ENCODE measurements around the gene CELF4.

Gene CELF4

DNA sequence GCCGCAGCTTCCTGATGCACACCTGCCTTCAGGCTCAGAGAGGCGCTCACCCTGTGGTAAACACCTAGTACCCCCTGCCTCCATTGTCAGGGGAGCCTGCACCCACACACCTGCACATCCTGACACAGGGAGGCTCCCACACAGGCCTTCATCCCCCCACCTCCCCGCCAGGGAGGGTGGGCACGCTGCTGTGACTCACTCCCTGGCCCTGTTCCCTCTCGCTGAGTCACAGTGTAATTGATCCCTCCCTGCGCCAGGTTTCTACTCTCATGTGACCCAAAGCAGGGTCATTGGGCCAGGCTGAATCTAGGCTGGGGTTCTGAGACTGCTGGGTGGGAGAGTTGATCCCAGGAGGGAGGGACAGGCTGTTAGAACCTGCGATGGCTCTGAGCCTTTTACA is 8.5 kb upstream of the CELF4 start:
- DNase-seq (ENCODE audit: low read depth in 2 of 2): no peak

GRCh38 chr18:37572736-37573135 is 7.1 kb upstream of the CELF4 start:
- no peak for DNase-seq (ENCODE audit: low read depth in 2 of 2)

DNA sequence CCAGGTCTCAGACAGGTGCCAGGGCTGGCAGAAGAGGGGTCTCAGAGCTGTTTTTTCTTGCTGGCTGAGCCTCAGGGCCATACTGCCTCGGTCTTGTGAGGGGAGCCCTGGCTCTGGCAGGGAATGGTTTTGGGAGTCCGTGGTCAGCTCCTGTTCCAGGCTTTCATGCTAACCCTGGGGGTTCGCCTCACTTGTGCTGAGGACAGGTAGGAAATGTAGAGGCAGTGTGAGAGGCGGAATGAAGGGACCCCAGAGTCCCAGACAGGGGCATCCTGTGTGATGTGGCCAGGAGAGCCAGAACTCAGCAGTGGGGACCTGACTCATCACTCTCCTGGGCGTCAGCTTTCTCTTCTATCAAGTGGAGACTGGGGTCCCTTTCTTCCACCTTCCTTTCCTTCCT is 5.7 kb upstream of the CELF4 start:
- no peak for DNase-seq (ENCODE audit: low read depth in 2 of 2)

DNA sequence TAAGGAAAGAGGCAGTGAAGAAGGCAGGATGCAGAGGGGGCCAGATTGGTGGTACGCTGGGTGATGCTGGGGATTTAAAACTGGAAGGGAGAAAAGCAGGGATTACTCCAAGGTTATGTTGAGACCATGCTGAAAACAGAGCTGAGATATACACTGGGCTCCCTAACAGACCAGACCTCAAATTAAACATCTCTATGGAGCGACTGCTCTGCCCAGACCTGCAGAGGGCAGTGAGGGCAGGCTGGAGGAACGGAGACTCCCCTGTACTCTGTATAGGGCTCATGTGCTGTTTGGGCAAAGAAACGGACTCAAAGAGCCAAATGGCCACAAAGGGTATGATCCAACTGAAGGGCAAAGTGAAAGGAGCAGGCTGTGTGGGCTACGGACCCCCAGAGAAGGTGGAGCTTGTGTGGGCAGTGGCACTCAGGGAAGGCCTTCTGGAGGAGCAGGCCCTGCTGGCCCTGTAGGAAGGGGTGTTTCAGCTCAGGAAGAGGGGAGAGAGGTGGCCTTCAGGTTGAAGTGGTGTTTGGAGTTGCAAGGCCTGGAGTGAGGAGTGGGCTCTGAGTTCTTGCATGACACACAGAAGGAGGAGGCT is 4.8 kb upstream of the CELF4 start:
- no peak for DNase-seq (ENCODE audit: low read depth in 2 of 2)

DNA sequence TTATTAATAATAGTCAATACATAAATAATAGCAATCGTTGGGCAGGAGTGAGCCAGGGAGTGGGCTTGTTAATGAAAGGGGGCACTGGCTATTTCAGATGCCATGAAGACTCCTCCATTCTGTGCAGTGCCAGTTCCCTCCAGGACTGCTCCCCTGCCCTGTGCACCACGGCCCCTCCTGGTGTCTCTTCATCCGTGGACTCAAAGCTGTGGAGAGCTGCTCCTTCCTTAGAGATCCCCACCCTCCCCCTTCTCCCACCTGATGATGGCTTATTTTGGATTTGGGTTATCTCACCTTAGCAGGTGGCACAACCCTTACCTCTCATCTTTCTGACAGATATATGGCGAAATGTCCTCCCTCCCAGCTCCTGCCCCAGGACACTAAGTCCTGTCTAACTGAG is 3.1 kb upstream of the CELF4 start:
- DNase-seq (ENCODE audit: low read depth in 2 of 2): no peak

- no peak for DNase-seq (ENCODE audit: low read depth in 2 of 2)
These were observed 2.4 kb upstream of the CELF4 start for GRCh38 chr18:37567994-37568359.

- no peak for DNase-seq (ENCODE audit: low read depth in 2 of 2)
These were observed 1.7 kb upstream of the CELF4 start for GRCh38 chr18:37567061-37567993.

DNA sequence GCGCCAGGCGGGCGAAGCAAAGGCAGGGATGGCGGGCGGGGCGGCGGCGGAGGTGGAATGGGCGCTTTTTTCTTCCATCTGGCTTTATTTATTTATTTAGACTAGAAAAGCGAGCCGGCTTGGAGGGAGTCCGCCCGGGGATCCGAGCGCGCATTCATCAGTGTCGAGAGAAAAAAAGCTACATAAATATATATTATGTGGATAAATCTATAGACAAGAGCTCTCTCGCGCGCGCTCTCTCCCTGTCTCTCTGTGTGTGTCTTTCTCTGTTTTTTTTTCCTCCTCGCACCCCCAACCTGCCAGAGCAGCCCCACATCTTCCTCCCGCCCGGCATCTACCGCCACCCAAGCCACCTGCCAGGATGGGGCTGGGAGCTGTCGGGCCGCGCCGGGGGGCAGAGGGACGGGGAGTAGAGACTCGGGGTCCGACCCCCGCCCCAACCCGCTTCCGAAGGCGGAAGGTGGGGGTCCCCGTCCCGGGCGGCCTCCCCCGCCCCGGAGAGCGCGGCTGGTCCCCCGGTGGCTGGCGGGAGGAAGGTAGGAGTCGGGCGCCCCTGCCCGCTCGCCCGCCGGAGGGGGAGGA is 972 bp upstream of the CELF4 start:
- DNase-seq (ENCODE audit: low read depth in 2 of 2): no peak

DNA sequence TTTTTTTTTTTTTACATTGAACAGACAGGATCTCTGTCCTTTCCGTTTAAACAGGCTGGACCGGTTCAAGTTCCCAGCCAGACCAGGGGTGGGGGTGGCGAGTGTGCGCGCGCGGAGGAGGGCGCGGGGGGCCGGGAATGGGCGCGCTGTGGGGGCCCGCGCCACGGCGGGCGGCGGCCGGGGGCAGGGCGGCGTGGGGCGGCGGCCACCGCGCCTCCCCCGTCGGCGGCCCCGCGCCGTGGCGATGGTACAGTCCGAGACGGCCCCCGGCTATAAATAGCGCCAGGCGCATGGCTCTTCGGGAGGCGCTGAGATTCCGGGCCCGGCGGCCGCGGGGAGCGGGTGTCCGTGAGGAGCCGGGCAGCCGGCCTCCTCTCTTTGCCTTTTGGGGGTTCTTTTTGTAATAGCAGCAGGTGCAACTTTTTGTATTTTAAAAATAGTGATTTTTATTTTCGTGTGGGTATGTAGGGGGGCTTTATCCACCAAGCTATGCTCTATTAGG is 430 bp upstream of the CELF4 start:
- no peak for DNase-seq (ENCODE audit: low read depth in 2 of 2)

DNA sequence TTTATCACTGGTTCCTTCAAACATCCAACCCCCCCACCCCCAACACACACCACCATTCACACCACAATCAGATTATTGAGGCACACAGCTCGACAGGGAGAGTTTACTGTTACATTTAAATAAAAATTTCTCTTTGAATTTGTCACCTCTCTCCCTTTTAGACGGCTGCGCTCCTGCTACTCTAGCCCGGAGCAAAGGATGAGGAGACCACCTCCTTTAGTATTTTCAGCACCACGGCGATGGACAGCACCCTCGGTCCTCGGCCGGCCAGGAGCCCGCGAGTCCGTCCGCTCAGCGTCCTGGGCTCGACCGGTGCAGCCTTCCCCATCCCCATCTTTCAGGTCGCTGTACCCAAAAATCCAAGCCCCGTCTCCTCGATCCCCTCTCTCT is 892 bp downstream of the CELF4 start:
- no peak for DNase-seq (ENCODE audit: low read depth in 2 of 2)

GRCh38 chr18:37563931-37564392 is 1.6 kb downstream of the CELF4 start:
- DNase-seq (ENCODE audit: low read depth in 2 of 2): no peak

DNA sequence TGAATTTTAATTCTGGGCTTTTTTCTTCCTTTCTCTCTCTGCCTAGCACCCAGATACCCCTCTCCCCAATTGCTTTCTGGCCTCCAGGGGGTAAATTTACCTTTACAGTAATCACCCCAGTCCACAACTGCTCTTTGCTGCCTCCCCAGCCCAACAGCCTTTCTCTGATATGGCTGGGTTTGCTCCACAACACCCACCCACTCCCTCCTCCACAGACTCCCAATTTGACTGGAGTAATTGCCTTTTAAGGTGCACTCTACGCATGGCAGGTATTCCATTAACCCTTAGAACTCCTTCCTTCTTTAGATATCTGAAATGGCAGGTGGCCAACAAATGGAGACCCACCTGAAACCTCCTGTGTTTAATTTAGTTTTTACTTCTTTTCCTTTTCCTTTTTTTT is 3.6 kb downstream of the CELF4 start:
- DNase-seq (ENCODE audit: low read depth in 2 of 2): no peak

DNA sequence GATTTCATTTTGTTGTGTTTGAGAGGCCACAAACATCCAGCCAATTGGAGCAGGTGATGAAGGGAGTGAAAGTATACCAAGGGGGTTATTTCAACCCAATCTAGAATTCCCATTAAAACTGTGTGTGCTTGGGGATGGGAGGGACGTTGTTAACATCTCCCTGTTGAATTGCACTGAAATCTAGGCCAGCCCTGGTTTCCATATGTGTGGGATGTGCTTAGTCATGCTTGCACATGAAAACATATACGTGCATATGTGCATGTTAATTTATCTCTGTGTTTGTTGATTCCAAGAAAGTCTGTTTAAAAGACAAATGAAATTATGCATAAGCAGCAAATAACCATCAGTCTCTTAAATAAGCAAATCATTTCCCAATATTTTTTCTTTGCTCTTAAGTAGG is 5.6 kb downstream of the CELF4 start:
- DNase-seq (ENCODE audit: low read depth in 2 of 2): no peak

DNA sequence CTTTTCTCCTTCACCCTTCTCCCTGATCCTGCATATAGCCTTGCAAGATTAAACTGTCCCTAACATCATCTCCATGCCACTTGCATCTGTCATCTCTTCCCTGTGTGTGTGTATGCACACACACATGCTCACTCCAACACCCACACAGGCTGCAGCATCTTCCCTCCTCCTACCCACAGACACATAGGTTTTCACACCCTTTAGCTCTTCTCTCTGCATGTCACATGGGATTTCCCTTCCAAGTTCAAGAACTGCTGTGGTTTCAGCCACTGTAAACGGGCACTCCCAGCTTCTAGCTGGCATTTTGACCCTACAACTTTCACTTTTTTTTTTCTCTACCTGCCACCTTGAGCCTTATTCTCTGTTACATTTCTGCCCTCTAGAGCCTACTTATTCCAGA is 6.4 kb downstream of the CELF4 start:
- no peak for DNase-seq (ENCODE audit: low read depth in 2 of 2)

GRCh38 chr18:37554399-37554787 is 11.2 kb downstream of the CELF4 start:
- no peak for DNase-seq (ENCODE audit: low read depth in 2 of 2)

DNA sequence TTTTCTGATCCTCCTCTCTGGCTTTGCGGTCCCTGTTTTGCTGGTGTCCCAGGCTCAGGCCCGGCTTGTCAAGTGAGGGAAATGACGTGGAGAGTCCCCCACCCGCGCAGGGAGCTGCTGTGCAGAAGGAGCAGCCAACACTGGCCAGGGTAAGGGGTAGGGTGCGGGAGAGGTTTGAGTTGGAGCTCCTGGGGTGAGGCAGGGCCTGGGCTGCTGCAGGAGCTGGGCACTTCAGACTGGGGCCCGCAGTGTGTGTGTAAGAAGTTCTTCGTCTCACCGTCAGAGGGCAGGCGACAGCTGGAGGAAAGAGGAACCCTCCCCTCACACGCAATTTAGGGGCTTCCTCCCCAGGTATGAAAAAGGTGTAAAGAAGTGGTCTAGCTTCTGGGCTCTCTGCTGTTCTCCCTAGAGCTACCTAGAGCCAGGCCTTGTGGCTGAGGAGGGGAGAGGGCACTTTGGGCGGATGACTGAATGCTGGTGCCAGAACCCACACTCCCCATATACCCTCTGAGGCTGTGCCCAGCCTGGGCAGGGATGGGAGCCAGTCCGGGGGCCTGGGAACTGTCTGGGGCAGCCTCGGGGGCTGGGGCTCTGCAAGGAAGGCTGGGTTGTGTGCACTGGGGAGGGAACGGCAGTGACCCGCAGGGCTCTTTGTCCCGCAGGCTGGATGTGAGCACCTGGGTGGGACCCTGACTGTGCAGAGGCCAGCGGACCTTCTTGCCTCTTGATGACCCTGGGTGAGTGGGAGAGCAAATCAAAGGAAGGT is 11.8 kb downstream of the CELF4 start:
- no peak for DNase-seq (ENCODE audit: low read depth in 2 of 2)

GRCh38 chr18:37552286-37552685 is 13.3 kb downstream of the CELF4 start:
- DNase-seq (ENCODE audit: low read depth in 2 of 2): no peak

DNA sequence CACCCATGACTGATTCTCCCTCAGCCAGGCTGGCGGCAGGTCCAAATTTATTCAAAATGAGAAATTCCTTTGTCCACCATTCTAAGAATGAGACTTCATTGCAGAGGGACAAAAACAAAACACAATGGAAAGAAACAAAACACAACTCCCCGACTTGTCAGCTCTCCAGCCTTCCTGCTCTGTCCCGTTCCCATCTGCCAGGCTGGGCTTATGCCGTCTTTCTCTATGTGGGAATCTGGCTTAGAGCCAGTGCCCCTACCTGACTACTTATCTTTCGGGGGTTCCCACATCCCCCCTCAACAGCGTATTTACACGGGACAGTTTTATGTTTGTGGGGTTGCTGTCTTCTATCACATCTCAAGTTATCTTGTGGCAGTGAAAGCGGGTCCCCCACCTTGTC is 13.8 kb downstream of the CELF4 start:
- no peak for DNase-seq (ENCODE audit: low read depth in 2 of 2)

DNA sequence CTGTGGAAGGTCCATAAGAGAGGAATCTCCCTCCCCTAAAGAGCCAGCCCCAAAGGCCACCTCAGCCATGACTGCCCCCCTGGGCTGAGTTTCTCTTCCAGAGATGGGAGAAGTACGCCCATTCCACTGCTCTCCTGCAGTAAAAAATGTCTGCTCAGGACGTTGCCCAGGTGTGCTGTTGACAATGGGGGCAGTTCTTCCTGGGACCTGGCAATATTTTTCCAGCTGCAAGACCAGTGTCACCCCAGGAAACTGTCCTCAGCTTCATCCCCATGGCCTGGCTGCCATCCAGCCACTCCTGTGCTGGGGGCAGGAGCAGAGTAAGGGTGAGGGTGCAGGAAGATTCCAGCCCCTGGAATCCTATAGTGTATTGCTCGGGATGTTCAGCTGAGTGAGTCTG is 14.3 kb downstream of the CELF4 start:
- no peak for DNase-seq (ENCODE audit: low read depth in 2 of 2)

DNA sequence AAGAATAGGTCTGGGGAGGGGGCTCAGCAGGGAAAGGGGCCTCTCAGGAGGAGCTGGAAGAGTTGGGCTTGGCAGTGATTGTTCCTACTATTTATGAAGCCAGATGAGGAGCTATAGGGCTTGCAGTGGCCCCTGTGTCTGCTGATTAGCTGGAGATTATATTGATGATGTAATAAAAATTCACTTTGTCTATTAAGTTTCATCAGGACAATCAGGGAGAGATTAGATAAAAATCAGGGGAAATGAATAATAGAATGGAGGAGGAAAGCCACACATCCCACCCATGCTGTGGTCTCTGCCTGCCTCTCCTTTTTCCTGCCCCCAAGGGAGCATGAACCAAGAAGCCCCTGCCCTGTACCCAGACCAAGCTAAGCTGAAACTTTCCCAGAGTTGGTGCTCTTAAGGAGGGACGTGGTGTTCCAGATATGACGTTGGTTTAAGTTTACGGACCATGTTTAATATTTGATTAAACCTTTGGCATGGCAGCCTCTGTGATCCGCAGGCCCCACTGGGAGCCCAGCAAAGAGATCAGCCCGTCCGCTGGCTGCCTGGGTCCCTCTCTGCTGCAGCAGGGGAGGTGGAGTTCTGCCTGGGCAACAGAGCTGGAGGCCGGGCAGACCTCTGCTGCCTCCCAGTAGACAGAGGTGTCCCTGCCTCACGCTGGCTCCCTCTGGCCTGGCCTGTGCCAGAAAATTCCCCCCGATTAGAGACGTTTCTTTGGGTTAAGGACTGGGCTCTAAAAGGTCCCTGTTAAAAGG is 15.3 kb downstream of the CELF4 start:
- no peak for DNase-seq (ENCODE audit: low read depth in 2 of 2)

- no peak for DNase-seq (ENCODE audit: low read depth in 2 of 2)
These were observed 16.8 kb downstream of the CELF4 start for GRCh38 chr18:37548679-37549289.
